CD4-positive, alpha-beta T cell treated with Interferon alpha-2 for 1 hour (primary cell): ENCODE results near the gene COPA.
"Not testable (repeated sequence)": the region's sequence is repeated elsewhere in the genome, so short reads cannot be mapped to it uniquely, and the experiment has no call there.

ENCODE experiments used
- DNase-seq, 2 donors: peaks; one replicate each; pipeline ENCODE4 v3.0.0-alpha.2; 2020 to 2022

COPA gene

GRCh38 chr1:160342953-160343869 lies at the start of gene COPA, which contains the start of gene NCSTN:
Gene COPA (minus strand): TSS chr1:160343250. CDS start chr1:160343170, 80 bp downstream.
Gene NCSTN (plus strand): TSS chr1:160343383. CDS start chr1:160343397, 14 bp downstream.
- DNase-seq: peak; percentile 94 to 95

- not testable (repeated sequence) for DNase-seq
Observed at GRCh38 chr1:160388406-160388805, 45.4 kb upstream of the COPA start.

GRCh38 chr1:160384812-160385211 lies 41.8 kb upstream of the COPA start:
- not testable (repeated sequence) for DNase-seq

GRCh38 chr1:160377585-160378206 lies 34.6 kb upstream of the COPA start:
- DNase-seq: no peak

GRCh38 chr1:160376525-160377131 lies 33.6 kb upstream of the COPA start:
- DNase-seq: peak; percentile 43 to 67

GRCh38 chr1:160375788-160376524 lies 32.9 kb upstream of the COPA start:
- peak in 1 of 2 donors; percentile 14 for DNase-seq

GRCh38 chr1:160374306-160375110 lies 31.5 kb upstream of the COPA start:
- no peak for DNase-seq

GRCh38 chr1:160373696-160374095 lies 30.6 kb upstream of the COPA start:
- DNase-seq: no peak

- DNase-seq: no peak
Observed at GRCh38 chr1:160371756-160372155, 28.7 kb upstream of the COPA start.

- no peak for DNase-seq
Observed at GRCh38 chr1:160371346-160371631, 28.2 kb upstream of the COPA start.

GRCh38 chr1:160370561-160371345 lies 27.7 kb upstream of the COPA start:
- DNase-seq: no peak

GRCh38 chr1:160369087-160369486 lies 26.0 kb upstream of the COPA start:
- no peak for DNase-seq

GRCh38 chr1:160367934-160368923 lies 25.2 kb upstream of the COPA start:
- DNase-seq: no peak

- no peak for DNase-seq
Observed at GRCh38 chr1:160367516-160367900, 24.5 kb upstream of the COPA start.

- no peak for DNase-seq
Observed at GRCh38 chr1:160366731-160367515, 23.9 kb upstream of the COPA start, which contains the start of gene NHLH1. Gene NHLH1 (plus strand): TSS chr1:160367071. CDS start chr1:160370732, 3,661 bp downstream.

GRCh38 chr1:160365325-160365724 lies 22.3 kb upstream of the COPA start:
- DNase-seq: no peak

GRCh38 chr1:160363951-160364735 lies 21.1 kb upstream of the COPA start:
- no peak for DNase-seq

- no peak for DNase-seq
Observed at GRCh38 chr1:160363010-160363409, 20.0 kb upstream of the COPA start.
